ENCODE data around the gene NFKBIE.

DNA sequence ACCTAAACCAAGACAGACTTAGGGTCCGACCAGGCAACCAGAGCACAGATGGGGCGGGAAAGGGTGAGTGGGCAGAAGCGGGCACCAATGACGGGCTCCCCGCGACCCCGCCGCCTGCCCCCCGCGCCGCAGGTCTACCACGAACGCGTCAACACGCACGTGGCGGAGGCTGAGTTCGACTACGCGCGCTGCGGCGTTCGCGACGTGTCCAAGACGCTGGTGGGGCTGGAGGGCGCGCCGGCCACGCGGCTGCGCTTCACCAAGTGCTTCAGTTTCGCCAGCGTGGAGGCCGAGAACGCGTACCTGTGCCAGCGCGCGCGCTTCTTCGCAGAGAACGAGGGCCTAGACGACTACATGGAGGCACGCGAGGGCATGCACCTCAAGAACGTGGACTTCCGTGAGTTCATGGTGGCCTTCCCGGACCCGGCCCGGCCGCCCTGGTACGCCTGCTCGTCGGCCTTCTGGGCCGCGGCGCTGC is 10.0 kb upstream of the NFKBIE start:
- TF ChIP-seq, protein P1, sequence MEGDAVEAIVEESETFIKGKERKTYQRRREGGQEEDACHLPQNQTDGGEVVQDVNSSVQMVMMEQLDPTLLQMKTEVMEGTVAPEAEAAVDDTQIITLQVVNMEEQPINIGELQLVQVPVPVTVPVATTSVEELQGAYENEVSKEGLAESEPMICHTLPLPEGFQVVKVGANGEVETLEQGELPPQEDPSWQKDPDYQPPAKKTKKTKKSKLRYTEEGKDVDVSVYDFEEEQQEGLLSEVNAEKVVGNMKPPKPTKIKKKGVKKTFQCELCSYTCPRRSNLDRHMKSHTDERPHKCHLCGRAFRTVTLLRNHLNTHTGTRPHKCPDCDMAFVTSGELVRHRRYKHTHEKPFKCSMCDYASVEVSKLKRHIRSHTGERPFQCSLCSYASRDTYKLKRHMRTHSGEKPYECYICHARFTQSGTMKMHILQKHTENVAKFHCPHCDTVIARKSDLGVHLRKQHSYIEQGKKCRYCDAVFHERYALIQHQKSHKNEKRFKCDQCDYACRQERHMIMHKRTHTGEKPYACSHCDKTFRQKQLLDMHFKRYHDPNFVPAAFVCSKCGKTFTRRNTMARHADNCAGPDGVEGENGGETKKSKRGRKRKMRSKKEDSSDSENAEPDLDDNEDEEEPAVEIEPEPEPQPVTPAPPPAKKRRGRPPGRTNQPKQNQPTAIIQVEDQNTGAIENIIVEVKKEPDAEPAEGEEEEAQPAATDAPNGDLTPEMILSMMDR (IDR thresholded peaks at IDR 0.05; ENCODE audit: poor library complexity, severe bottlenecking): no peak
- no peak for TF ChIP-seq POLR2AphosphoS5 (IDR thresholded peaks at IDR 0.05)
- no peak for TF ChIP-seq SMC3 (conservative IDR thresholded peaks at IDR 0.05; ENCODE audit: poor library complexity)
- TF ChIP-seq EP300 (conservative IDR thresholded peaks at IDR 0.05; ENCODE audit: poor library complexity, severe bottlenecking): no peak
- TF ChIP-seq, protein P2, sequence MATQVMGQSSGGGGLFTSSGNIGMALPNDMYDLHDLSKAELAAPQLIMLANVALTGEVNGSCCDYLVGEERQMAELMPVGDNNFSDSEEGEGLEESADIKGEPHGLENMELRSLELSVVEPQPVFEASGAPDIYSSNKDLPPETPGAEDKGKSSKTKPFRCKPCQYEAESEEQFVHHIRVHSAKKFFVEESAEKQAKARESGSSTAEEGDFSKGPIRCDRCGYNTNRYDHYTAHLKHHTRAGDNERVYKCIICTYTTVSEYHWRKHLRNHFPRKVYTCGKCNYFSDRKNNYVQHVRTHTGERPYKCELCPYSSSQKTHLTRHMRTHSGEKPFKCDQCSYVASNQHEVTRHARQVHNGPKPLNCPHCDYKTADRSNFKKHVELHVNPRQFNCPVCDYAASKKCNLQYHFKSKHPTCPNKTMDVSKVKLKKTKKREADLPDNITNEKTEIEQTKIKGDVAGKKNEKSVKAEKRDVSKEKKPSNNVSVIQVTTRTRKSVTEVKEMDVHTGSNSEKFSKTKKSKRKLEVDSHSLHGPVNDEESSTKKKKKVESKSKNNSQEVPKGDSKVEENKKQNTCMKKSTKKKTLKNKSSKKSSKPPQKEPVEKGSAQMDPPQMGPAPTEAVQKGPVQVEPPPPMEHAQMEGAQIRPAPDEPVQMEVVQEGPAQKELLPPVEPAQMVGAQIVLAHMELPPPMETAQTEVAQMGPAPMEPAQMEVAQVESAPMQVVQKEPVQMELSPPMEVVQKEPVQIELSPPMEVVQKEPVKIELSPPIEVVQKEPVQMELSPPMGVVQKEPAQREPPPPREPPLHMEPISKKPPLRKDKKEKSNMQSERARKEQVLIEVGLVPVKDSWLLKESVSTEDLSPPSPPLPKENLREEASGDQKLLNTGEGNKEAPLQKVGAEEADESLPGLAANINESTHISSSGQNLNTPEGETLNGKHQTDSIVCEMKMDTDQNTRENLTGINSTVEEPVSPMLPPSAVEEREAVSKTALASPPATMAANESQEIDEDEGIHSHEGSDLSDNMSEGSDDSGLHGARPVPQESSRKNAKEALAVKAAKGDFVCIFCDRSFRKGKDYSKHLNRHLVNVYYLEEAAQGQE (IDR thresholded peaks at IDR 0.05; ENCODE audit: borderline replicate concordance): no peak
- TF ChIP-seq RAD21 (conservative IDR thresholded peaks at IDR 0.05): no peak
- TF ChIP-seq MXI1 (conservative IDR thresholded peaks at IDR 0.05; ENCODE audit: poor library complexity, severe bottlenecking): no peak
